HAP-1 (cell line): ENCODE data around the gene CFH.
"Not testable (repeated sequence)": the region's sequence is repeated elsewhere in the genome, so short reads cannot be mapped to it uniquely, and the experiment has no call there.

Experiments used
- DNase-seq, 2 experiments: peaks; one replicate each; pipeline ENCODE4 v3.0.0-alpha.2; 2016 to 2020; ENCODE audit warnings: low spot score in 2 of 2
- H3K27me3 ChIP-seq: fragments of 250-450 bp; sonication (Bioruptor Pico); 2 replicates; pipeline ENCODE4 v1.5.1; 2020; ENCODE audit warnings: low read depth, mild to moderate bottlenecking, moderate library complexity
- H3K36me3 ChIP-seq: fragments of 250-450 bp; sonication (Bioruptor Pico); replicated peaks from 2 replicates; pipeline ENCODE4 v1.5.1; 2020; ENCODE audit warnings: mild to moderate bottlenecking
- H3K4me1 ChIP-seq: fragments of 250-450 bp; sonication (Bioruptor Pico); 2 replicates; pipeline ENCODE4 v1.5.1; 2020; ENCODE audit warnings: mild to moderate bottlenecking
- H3K4me3 ChIP-seq: fragments of 250-450 bp; sonication (Bioruptor Pico); 2 replicates; pipeline ENCODE4 v1.5.1; 2020; ENCODE audit warnings: mild to moderate bottlenecking, moderate library complexity
- H3K9me3 ChIP-seq: fragments of 250-450 bp; sonication (Bioruptor Pico); 2 replicates; pipeline ENCODE4 v1.5.1; 2020; ENCODE audit warnings: mild to moderate bottlenecking, moderate library complexity
- in situ Hi-C: fragments of 300-500 bp; cut with MboI; formaldehyde crosslinking; loops from 3 replicates; pipeline ENCODE4 v1.14.3; 2020; ENCODE audit warnings: low sequenced_read_pairs, inconsistent platforms, mixed read lengths

The CFH gene

DNA sequence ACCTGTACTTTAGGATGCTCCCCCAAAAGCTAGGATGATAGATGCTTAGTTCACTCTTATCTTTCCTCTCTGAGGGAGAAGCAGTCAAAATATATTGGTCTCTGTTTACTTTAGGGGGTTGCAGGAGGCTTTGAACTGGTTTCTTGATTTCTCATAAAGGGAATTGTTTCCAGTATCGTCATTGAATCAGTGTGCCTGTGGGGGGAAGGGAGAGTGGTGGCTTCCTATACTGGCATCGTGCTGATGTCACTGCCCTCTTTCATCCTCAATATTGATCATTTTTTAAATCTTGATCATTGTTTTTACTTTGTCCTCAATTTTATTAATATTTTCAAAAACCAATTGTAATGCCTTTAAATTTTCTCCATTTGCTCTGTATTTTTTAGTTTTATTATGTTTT lies 82.6 kb downstream of the CFH start:
- no peaks in the 10 kb centered on the region for H3K27me3 ChIP-seq
- no peaks in the 10 kb centered on the region for H3K9me3 ChIP-seq
- DNase-seq, result no peak
- in situ Hi-C loops, result no loop called here
- H3K4me1 ChIP-seq, result no peaks in the 10 kb centered on the region
- no peak overlapping the region for H3K4me3 ChIP-seq
- no peaks in the 10 kb centered on the region for H3K36me3 ChIP-seq

DNA sequence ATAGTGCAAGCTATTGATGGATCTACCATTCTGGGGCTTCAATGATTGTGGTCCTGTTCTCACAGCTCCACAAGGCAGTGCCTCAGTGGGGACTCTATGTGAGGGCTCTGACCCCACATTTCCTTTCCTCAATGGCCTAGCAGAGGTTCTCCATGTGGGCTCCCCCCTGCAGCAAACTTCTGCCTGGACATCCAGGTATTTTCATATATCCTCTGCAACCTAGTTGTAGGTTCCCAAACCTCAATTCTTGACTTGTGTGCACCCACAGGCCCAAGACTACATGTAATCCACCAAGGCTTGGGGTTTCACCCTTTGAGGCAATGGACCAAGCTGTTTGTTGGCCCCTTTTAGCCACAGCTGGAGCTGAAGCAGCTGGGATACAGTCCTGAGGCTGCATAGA lies 86.9 kb downstream of the CFH start:
- Histone ChIP-seq H3K27me3 (no peaks in the 10 kb centered on the region), H3K36me3 (no peaks in the 10 kb centered on the region), H3K9me3 (no peaks in the 10 kb centered on the region), H3K4me1 (no peaks in the 10 kb centered on the region), H3K4me3 (no peak overlapping the region)
- DNase-seq, result no peak
- in situ Hi-C loops, result no loop called here

DNA sequence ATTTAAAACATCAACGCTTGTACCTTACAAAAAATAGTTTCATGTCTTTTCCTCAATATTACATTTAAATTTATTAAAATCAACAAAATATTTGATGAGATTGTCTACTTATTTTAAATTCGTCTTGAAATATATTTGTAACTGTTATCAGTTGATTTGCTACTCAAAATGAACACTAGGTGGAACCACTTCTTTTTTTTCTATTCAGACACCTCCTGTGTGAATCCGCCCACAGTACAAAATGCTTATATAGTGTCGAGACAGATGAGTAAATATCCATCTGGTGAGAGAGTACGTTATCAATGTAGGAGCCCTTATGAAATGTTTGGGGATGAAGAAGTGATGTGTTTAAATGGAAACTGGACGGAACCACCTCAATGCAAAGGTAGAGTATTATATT lies 91.4 kb downstream of the CFH start:
- H3K36me3 ChIP-seq, H3K4me1 ChIP-seq, H3K4me3 ChIP-seq, H3K9me3 ChIP-seq, H3K27me3 ChIP-seq, in situ Hi-C loops: not testable (repeated sequence)
- DNase-seq, result peak in 1 of 2 experiments; percentile 43

DNA sequence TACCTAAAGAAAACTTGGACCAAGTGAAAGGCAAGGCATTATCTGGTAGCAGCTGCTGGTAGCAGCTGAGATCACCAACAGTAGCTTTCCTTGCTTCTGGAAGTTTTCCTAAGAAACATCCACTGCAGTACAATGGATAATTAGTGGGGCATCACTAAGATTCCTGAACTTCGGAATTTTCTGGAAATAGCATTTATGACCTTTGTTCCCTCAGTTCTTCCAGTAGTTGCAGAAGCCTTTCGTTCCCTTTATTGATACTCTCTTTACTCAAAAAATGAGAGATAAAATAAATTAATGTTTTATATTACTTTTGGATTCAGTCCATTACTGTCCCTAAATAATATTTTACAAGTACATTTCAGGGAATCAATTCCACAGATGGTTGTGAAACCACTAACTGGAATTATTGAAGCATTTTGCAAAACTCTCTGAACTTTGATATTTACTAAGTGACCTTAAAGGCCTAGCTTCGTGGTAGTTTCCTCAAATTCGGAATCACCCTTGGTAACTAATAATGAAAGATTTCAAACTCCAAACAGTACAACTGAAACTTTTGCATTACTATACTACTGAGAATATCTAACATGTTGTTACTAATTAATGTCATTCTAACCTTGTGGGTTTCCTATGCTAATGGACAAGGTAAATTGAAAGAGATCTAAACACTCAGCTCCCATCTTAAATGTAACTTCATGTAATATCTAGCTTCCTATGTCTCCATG lies 113.3 kb downstream of the CFH start:
- in situ Hi-C loops, H3K4me1 ChIP-seq, H3K9me3 ChIP-seq, H3K36me3 ChIP-seq, H3K27me3 ChIP-seq, H3K4me3 ChIP-seq, DNase-seq: not testable (repeated sequence)

DNA sequence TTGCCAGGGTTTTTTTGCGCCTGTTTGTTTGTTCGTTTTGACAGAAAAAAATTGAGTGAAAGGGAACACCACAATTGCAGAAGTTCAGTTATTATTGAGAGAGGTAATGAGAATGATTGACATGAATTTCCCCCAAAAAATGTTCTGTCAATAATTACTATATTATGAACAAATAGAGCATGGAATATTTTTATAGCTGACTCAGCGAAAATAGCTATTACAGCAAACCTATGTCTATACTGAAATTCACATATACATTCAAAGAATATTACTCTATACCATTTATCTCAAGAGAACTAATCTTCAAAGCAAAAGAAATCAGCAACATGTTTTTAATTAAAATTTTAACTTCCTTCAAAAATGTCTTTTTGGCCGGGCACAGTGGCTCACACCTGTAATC lies 118.0 kb downstream of the CFH start:
- H3K4me3 ChIP-seq, H3K4me1 ChIP-seq, H3K36me3 ChIP-seq, H3K9me3 ChIP-seq, DNase-seq, H3K27me3 ChIP-seq, in situ Hi-C loops: not testable (repeated sequence)

DNA sequence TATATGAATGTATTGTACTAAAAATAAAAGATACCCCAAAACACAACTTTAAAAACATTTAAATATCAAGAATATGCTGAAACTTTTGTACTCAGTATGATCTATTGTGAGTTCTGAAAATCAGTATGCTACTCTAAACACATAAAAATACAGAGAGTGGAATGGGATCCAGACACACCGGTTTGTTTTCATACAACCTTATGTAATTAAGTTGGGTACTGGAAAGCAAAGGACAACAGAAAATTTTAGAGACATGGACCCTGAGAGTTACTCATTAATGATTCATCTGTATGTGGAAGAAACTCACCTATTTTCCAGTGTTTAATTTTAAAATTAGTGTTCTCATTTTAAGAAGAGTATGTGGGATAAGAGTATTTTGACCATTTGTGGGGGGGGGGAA lies 121.9 kb downstream of the CFH start:
- Histone ChIP-seq H3K9me3 (no peaks in the 10 kb centered on the region), H3K27me3 (no peaks in the 10 kb centered on the region), H3K36me3 (no peaks in the 10 kb centered on the region), H3K4me3 (no peak overlapping the region), H3K4me1 (no peaks in the 10 kb centered on the region)
- no peak for DNase-seq
- in situ Hi-C loops, result no loop called here

DNA sequence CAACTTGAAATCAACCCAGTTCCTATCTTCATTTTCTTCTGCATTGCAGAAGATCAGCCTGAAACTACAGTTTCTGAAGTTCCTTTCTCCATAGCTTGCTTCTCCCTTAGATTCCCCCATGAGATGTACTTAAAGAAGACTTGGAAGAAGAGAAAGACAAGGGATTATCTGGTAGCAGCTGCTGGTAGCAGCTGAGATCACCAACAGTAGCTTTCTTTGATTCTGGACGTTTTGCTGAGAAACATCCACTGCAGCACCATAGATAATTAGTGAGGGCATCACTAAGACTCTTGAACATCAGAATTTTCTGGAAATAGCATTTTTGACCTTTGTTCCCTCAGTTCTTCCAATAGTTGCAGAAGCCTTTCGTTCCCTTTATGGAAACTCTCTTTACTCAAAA lies 122.3 kb downstream of the CFH start:
- no peak overlapping the region for H3K4me3 ChIP-seq
- H3K36me3 ChIP-seq, result no peaks in the 10 kb centered on the region
- no peaks in the 10 kb centered on the region for H3K4me1 ChIP-seq
- no peak for DNase-seq
- H3K9me3 ChIP-seq, result no peaks in the 10 kb centered on the region
- no peaks in the 10 kb centered on the region for H3K27me3 ChIP-seq
- in situ Hi-C loops, result no loop called here

DNA sequence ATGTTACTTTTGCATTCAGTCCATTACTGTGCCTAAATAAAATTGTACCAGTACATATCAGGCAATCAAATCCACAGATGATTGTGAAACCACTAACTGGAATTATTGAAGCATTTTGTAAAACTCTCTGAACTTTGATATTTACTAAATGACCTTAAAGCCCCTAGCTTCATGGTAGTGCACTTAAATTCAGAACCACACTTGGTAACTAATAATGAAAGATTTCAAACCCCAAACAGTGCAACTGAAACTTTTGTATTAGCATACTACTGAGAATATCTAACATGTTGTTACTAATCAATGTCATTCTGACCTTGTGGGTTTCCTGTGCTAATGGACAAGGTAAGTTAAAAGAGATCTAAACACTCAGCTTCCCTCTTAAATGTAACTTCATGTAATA lies 122.8 kb downstream of the CFH start, which contains the start of gene CFHR3:
TSS of gene CFHR3 (plus strand) at position 238 of the 400 bp plus-strand sequence. CDS start at position 285, 47 bp downstream.
- in situ Hi-C loops, result no loop called here
- no peak for DNase-seq
- H3K4me3 ChIP-seq, result no peak within 1 kb of the TSS
- no peaks in the 10 kb centered on the region for H3K27me3 ChIP-seq
- no peaks in the 10 kb centered on the region for H3K9me3 ChIP-seq
- H3K4me1 ChIP-seq, result no peaks in the 10 kb centered on the region
- H3K36me3 ChIP-seq, result no peaks in the 10 kb centered on the region

DNA sequence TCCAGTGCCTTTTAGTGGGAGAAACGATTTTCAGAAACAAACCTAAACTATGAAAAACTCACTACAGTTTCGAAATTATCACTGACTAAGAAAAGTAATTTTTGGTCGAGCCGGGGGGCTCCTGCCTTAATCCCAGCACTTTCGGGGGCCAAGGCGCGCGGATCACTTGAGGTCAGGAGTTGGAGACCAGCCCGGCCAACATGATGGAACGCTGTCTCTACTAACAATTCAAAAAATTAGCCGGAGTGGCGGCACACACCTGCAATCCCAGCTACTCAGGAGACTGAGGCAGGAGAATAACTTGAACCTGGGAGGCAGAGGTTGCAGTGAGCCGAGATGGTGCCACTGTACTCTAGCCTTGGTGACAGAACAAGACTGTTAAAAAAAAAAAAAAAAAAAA lies 125.8 kb downstream of the CFH start:
- Histone ChIP-seq H3K9me3 (no peaks in the 10 kb centered on the region), H3K27me3 (no peaks in the 10 kb centered on the region), H3K36me3 (no peaks in the 10 kb centered on the region), H3K4me1 (no peaks in the 10 kb centered on the region), H3K4me3 (no peak overlapping the region)
- in situ Hi-C loops, result no loop called here
- no peak for DNase-seq

DNA sequence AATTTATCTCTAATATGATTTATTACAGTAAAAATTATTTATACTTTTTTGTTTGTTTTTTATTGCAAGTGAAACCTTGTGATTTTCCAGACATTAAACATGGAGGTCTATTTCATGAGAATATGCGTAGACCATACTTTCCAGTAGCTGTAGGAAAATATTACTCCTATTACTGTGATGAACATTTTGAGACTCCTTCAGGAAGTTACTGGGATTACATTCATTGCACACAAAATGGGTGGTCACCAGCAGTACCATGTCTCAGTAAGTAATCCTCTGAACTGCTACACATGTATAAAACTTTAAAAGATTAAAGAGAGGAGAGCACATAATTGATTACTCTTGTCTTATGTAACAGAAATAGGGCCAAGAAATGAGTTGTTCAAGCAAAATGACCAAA lies 127.2 kb downstream of the CFH start:
- no peak for DNase-seq
- H3K4me3 ChIP-seq, result no peak overlapping the region

DNA sequence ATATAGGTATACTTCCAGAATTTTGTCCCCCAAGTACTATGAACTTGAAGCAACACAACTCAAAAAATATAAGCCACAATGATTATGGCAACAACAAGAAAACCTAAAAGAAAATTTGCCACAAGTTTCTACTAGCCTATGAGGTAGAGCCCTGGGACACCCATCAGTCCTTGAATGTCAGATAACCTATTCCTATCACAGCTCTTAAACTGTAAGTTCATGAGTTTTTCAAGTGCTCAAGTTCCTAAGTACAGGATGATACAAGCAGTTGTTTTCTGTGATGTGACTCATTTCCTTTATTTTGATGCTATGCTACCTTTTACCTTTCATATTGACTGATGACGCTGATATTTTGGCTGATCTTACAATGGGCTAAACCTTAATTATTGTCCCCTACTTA lies 139.4 kb downstream of the CFH start:
- in situ Hi-C loops, result not testable (repeated sequence)

More for the DNA sequence above, 127.2 kb downstream of the CFH start:
- in situ Hi-C loops, result no loop called here
- H3K36me3 ChIP-seq, result no peaks in the 10 kb centered on the region
- H3K4me1 ChIP-seq, result no peaks in the 10 kb centered on the region
- H3K9me3 ChIP-seq, result no peaks in the 10 kb centered on the region
- H3K27me3 ChIP-seq, result no peaks in the 10 kb centered on the region

DNA sequence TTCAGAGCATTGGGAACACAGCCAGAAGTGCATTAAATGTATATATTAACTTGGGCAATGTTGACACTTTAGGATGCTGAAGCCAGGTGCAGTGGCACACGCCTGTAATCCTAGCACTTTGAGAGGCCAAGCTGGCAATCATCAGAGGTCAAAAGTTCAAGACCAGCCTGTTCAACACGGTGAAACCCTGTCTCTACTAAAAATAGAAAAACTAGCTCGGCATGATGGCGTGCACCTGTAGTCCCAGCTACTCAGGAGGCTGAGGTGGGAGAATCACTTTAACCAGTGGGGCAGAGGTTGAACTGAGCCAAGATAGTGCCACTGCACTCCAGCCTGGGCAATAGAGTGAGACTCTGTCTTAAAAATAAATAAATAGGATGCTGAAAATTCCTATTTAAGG lies 142.3 kb downstream of the CFH start:
- H3K27me3 ChIP-seq, in situ Hi-C loops, H3K4me1 ChIP-seq, H3K36me3 ChIP-seq, DNase-seq, H3K4me3 ChIP-seq, H3K9me3 ChIP-seq: not testable (repeated sequence)

More for the DNA sequence above, 139.4 kb downstream of the CFH start:
- H3K27me3 ChIP-seq, H3K4me1 ChIP-seq, DNase-seq, H3K36me3 ChIP-seq, H3K4me3 ChIP-seq, H3K9me3 ChIP-seq: not testable (repeated sequence)
